Body of pancreas (tissue), 4 donors: ENCODE measurements around the gene STX3. TPM values are rescaled to one million over a fixed set of nuclear protein-coding genes. Genes with fewer than 3 reads are reported as not detected.

Source experiments
- ATAC-seq: fragments of 150-250 bp; one replicate; pipeline ENCODE4 v1.9.1; 2016
- DNase-seq, 4 donors: peaks; one replicate each; pipeline ENCODE4 v3.0.0-alpha.2; 2019
- H3K27ac ChIP-seq, 4 donors: fragments of 200-600 bp; sonication (generic); 1 replicate in 3 of 4; 2 replicates in 1 of 4; pipeline versions ENCODE4 v1.5.1 to v1.6.1; 2016 to 2019; ENCODE audit warnings: mild to moderate bottlenecking in 1 of 4, mixed read lengths in 1 of 4, moderate library complexity in 1 of 4
- H3K27me3 ChIP-seq, 2 donors: fragments of 200-600 bp; sonication (generic); one replicate each; pipeline ENCODE4 v1.6.0; 2016; ENCODE audit warnings: mild to moderate bottlenecking in 1 of 2
- H3K36me3 ChIP-seq, 2 donors: fragments of 200-600 bp; sonication (generic); replicated peaks in 1 of 2; 2 replicates each; pipeline ENCODE4 v1.5.1; 2016; ENCODE audit warnings: low read depth in 2 of 2; ENCODE audit not compliant: insufficient read depth in 1 of 2
- H3K4me1 ChIP-seq: fragments of 200-600 bp; sonication (generic); one replicate; pipeline ENCODE4 v1.6.0; 2016
- H3K4me3 ChIP-seq, 2 donors: fragments of 200-600 bp; sonication (generic); 1 replicate in 1 of 2; 2 replicates in 1 of 2; pipeline ENCODE4 v1.5.1; 2016 to 2019
- H3K9me3 ChIP-seq, 3 donors: fragments of 200-600 bp; sonication (generic); 1 replicate in 2 of 3; 2 replicates in 1 of 3; pipeline ENCODE4 v1.5.1; 2016
- CTCF ChIP-seq, 7 experiments: fragments of 450-650 bp in 4 of 7; fragments of 200-600 bp in 3 of 7; sonication (generic) in 3 of 7; IDR thresholded peaks; one replicate each; pipeline ENCODE4 v1.5.1; 2016 to 2019; ENCODE audit warnings: antibody characterized with exemption in 7 of 7
- POLR2A ChIP-seq, 3 donors: fragments of 450-650 bp; IDR thresholded peaks; one replicate each; pipeline ENCODE4 v1.6.1; 2016; ENCODE audit warnings: antibody characterized with exemption in 3 of 3, mild to moderate bottlenecking in 2 of 3
- WGBS, 2 donors: methylation state at CpG; one replicate each; pipeline ENCODE4 v1.1.5; 2017; 5-methylcytosine and 5-hydroxymethylcytosine counted together
- intact Hi-C: fragments of 100-400 bp; cut with DNase I; formaldehyde crosslinking; loops from one replicate; pipeline ENCODE4 v1.15.1; 2023
- total RNA-seq, 2 donors: library from RNA; depleted of rRNA; stranded (reverse); fragments of >200 nt; gene quantifications; one replicate each; pipeline ENCODE4 v1.1.0, GENCODE V29; 2016

Gene STX3
- total RNA-seq, 2 donors from 2014 or later, result 31.6 to 56.7 TPM

- Histone ChIP-seq H3K27me3 (no peaks in the 10 kb centered on the region), H3K36me3 (no peaks in the 10 kb centered on the region), H3K4me1 (no peaks in the 10 kb centered on the region), H3K4me3 (no peak overlapping the region), H3K27ac (no peak overlapping the region), H3K9me3 (no peaks in the 10 kb centered on the region)
- TF ChIP-seq POLR2A (IDR thresholded peaks at IDR 0.05) (no peak), CTCF (IDR thresholded peaks at IDR 0.05) (no peak)
- ATAC-seq, result no peak
- DNase-seq, result no peak
- intact Hi-C loops, result no loop called here
- 77 to 93% methylated on average over 1 of the region's 1 CpG for WGBS, 2 donors
These were observed 27.8 kb upstream of the STX3 start for GRCh38 chr11:59727426-59727825.

- no peak overlapping the region for H3K27ac ChIP-seq
- intact Hi-C loops, result no loop called here
- no peaks in the 10 kb centered on the region for H3K9me3 ChIP-seq
- TF ChIP-seq CTCF (IDR thresholded peaks at IDR 0.05) (no peak), POLR2A (IDR thresholded peaks at IDR 0.05) (no peak)
- ATAC-seq (no peak), DNase-seq (no peak)
- no peaks in the 10 kb centered on the region for H3K4me1 ChIP-seq
- H3K4me3 ChIP-seq, result no peak overlapping the region
- no peaks in the 10 kb centered on the region for H3K27me3 ChIP-seq
- H3K36me3 ChIP-seq, result no peaks in the 10 kb centered on the region
- 62 to 75% methylated on average over 3 of the region's 3 CpGs for WGBS, 2 donors
These were observed 27.0 kb upstream of the STX3 start for GRCh38 chr11:59728154-59728553.

GRCh38 chr11:59728913-59729312 lies 26.3 kb upstream of the STX3 start:
- Histone ChIP-seq H3K27ac (no peak overlapping the region), H3K4me3 (no peak overlapping the region), H3K4me1 (no peaks in the 10 kb centered on the region), H3K27me3 (no peaks in the 10 kb centered on the region), H3K9me3 (no peaks in the 10 kb centered on the region), H3K36me3 (no peaks in the 10 kb centered on the region)
- intact Hi-C loops, result no loop called here
- TF ChIP-seq POLR2A (IDR thresholded peaks at IDR 0.05), result no peak
- DNase-seq (peak in 1 of 4 donors; percentile 5), ATAC-seq (no peak)
- 57 to 80% methylated on average over 1 of the region's 1 CpG for WGBS, 2 donors

- no peak for ATAC-seq
- no peak for TF ChIP-seq CTCF (IDR thresholded peaks at IDR 0.05)
- no peak for TF ChIP-seq POLR2A (IDR thresholded peaks at IDR 0.05)
- no peaks in the 10 kb centered on the region for H3K36me3 ChIP-seq
- intact Hi-C loops, result no loop called here
- no peak for DNase-seq
- no peak overlapping the region for H3K4me3 ChIP-seq
- H3K4me1 ChIP-seq, result no peaks in the 10 kb centered on the region
- WGBS, 2 donors, result 74 to 79% methylated on average over 5 of the region's 5 CpGs
- H3K27ac ChIP-seq, result no peak overlapping the region
- no peaks in the 10 kb centered on the region for H3K27me3 ChIP-seq
- H3K9me3 ChIP-seq, result no peaks in the 10 kb centered on the region
These were observed 25.3 kb upstream of the STX3 start for GRCh38 chr11:59729834-59730233.

GRCh38 chr11:59730896-59731565 lies 24.1 kb upstream of the STX3 start:
- DNase-seq, result no peak
- H3K9me3 ChIP-seq, result no peaks in the 10 kb centered on the region
- WGBS, 2 donors, result 44 to 66% methylated on average over 2 of the region's 2 CpGs
- no peak for ATAC-seq
- H3K4me1 ChIP-seq, result no peaks in the 10 kb centered on the region
- H3K36me3 ChIP-seq, result no peaks in the 10 kb centered on the region
- H3K27ac ChIP-seq, result no peak overlapping the region
- H3K27me3 ChIP-seq, result no peaks in the 10 kb centered on the region
- no peak overlapping the region for H3K4me3 ChIP-seq
- no peak for TF ChIP-seq CTCF (IDR thresholded peaks at IDR 0.05)
- intact Hi-C loops, result no loop called here
